ENCODE data around the gene CTNND2.

The CTNND2 gene

GRCh38 chr5:11411621-11412020 lies 492.6 kb downstream of the CTNND2 start:
- TF ChIP-seq CTCF (IDR thresholded peaks at IDR 0.05; ENCODE audit: low read depth, low read length): no peak
- in situ Hi-C loops (cut with HindIII; ENCODE audit: low sequenced_read_pairs): no loop called here
- DNase-seq (ENCODE audit: low read depth, low spot score): no peak
- H3K4me3 ChIP-seq (ENCODE audit: low read depth, low read length): no peak overlapping the region

GRCh38 chr5:11407556-11408145 lies 496.6 kb downstream of the CTNND2 start:
- in situ Hi-C loops (cut with HindIII; ENCODE audit: low sequenced_read_pairs): no loop called here
- no peak for TF ChIP-seq CTCF (IDR thresholded peaks at IDR 0.05; ENCODE audit: low read depth, low read length)
- DNase-seq (ENCODE audit: low read depth, low spot score): no peak

GRCh38 chr5:11400316-11400715 lies 503.9 kb downstream of the CTNND2 start:
- in situ Hi-C loops (cut with HindIII; ENCODE audit: low sequenced_read_pairs): no loop called here
- no peak for TF ChIP-seq CTCF (IDR thresholded peaks at IDR 0.05; ENCODE audit: low read depth, low read length)
- H3K4me3 ChIP-seq (ENCODE audit: low read depth, low read length): no peak overlapping the region
- no peak for DNase-seq (ENCODE audit: low read depth, low spot score)

More at GRCh38 chr5:11407556-11408145, 496.6 kb downstream of the CTNND2 start:
- no peak overlapping the region for H3K4me3 ChIP-seq (ENCODE audit: low read depth, low read length)

- TF ChIP-seq CTCF (IDR thresholded peaks at IDR 0.05; ENCODE audit: low read depth, low read length): no peak
- no peak for DNase-seq (ENCODE audit: low read depth, low spot score)
- H3K4me3 ChIP-seq (ENCODE audit: low read depth, low read length): no peak overlapping the region
- in situ Hi-C loops (cut with HindIII; ENCODE audit: low sequenced_read_pairs): no loop called here
These were observed 505.5 kb downstream of the CTNND2 start for GRCh38 chr5:11398728-11399127.

- in situ Hi-C loops (cut with HindIII; ENCODE audit: low sequenced_read_pairs): no loop called here
- TF ChIP-seq CTCF (IDR thresholded peaks at IDR 0.05; ENCODE audit: low read depth, low read length): no peak
- H3K4me3 ChIP-seq (ENCODE audit: low read depth, low read length): no peak overlapping the region
- DNase-seq (ENCODE audit: low read depth, low spot score): no peak
These were observed 506.7 kb downstream of the CTNND2 start for GRCh38 chr5:11397549-11397948.

- DNase-seq (ENCODE audit: low read depth, low spot score): no peak
- no peak overlapping the region for H3K4me3 ChIP-seq (ENCODE audit: low read depth, low read length)
- no peak for TF ChIP-seq CTCF (IDR thresholded peaks at IDR 0.05; ENCODE audit: low read depth, low read length)
- in situ Hi-C loops (cut with HindIII; ENCODE audit: low sequenced_read_pairs): no loop called here
These were observed 507.3 kb downstream of the CTNND2 start for GRCh38 chr5:11396917-11397316.

- no peak for DNase-seq (ENCODE audit: low read depth, low spot score)
- H3K4me3 ChIP-seq (ENCODE audit: low read depth, low read length): no peak overlapping the region
- in situ Hi-C loops (cut with HindIII; ENCODE audit: low sequenced_read_pairs): no loop called here
- TF ChIP-seq CTCF (IDR thresholded peaks at IDR 0.05; ENCODE audit: low read depth, low read length): no peak
These were observed 509.3 kb downstream of the CTNND2 start for GRCh38 chr5:11394933-11395332.
